ENCODE measurements around the gene RRBP1. TPM values are rescaled to one million over a fixed set of nuclear protein-coding genes. Genes with fewer than 3 reads are reported as not detected.

Gene RRBP1
- total and polyA plus RNA-seq, 12 donors: 23.5 to 71.3 (median 29.7) TPM

DNA sequence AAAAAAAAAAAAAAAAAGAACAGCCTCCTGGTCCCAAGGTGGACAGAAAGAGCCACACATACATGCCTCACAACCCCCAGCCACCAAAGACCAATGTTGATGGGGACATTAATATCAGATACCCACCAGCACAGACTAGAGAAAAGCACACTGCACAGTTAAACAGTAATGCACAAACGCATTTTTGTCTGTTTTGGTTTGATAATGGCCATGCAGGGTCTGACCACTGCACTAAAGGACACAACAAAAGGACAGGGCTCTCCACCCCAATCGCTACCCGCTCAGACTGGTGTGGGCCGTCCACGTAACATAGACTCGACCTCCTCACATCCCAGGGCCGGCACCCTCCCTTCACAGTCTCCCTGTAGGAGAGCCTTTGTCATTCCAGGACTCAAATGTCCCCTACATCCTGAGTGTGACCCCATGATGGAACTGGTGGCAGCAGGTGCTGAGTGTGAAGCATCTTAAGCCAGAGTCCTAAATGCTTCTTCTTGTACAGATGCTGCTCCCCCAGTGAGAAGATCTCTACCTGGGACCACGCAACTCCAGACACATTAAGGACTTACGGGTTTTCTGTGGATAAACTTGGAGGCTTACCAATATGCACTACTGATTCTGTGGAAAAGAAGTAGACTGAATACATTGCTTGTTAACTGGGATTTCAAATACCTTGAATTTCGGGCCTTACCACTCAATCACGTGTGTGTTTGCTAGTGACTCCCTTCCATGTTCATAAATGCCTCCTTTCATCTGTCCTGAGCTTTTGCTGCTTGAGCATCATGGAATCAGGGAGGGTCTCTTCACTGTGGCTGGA, 28.0 kb downstream of the RRBP1 start:
- intact Hi-C loops (cut with DNase I): no loop called here
- WGBS, 2 donors: 92 to 94% methylated on average over 11 of the region's 11 CpGs
- peaks cover 0 to 69% (median 12%) of the 10 kb centered on the region in 9 donors for H3K36me3 ChIP-seq
- TF ChIP-seq, protein P1, sequence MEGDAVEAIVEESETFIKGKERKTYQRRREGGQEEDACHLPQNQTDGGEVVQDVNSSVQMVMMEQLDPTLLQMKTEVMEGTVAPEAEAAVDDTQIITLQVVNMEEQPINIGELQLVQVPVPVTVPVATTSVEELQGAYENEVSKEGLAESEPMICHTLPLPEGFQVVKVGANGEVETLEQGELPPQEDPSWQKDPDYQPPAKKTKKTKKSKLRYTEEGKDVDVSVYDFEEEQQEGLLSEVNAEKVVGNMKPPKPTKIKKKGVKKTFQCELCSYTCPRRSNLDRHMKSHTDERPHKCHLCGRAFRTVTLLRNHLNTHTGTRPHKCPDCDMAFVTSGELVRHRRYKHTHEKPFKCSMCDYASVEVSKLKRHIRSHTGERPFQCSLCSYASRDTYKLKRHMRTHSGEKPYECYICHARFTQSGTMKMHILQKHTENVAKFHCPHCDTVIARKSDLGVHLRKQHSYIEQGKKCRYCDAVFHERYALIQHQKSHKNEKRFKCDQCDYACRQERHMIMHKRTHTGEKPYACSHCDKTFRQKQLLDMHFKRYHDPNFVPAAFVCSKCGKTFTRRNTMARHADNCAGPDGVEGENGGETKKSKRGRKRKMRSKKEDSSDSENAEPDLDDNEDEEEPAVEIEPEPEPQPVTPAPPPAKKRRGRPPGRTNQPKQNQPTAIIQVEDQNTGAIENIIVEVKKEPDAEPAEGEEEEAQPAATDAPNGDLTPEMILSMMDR (IDR thresholded peaks at IDR 0.05): no peak
- no peak overlapping the region for H3K4me3 ChIP-seq
- no peaks in the 10 kb centered on the region for H3K27me3 ChIP-seq
- peaks cover 0 to 8% (median 0%) of the 10 kb centered on the region in 11 donors for H3K9me3 ChIP-seq
- H3K4me1 ChIP-seq: peaks cover under 1 to 59% (median 38%) of the 10 kb centered on the region in 9 donors
- H3K27ac ChIP-seq: no peak overlapping the region
- ATAC-seq (no peak), DNase-seq (no peak)

DNA sequence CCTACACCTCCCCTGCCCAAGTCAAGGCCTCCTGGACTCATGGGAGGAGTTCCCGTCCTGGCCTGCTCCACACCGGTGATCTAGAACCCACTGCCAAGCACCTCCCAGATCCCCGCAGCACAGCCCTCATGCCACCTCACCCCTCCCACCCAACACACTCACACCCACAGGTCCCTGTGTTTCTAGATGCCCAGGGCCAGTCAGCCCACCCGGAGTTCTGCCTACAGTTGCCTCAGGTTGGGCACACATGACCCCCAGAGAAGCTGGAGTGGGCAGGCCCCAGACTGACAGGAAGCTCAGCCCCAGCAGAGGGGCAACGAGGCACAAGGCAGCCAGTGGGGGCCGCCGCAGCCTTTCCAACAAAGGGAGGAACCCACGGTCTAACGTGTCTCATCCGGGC, 29.6 kb downstream of the RRBP1 start:
- Histone ChIP-seq H3K36me3 (peaks cover 0 to 56% (median 3%) of the 10 kb centered on the region in 9 donors), H3K4me3 (no peak overlapping the region), H3K27ac (no peak overlapping the region), H3K9me3 (no peaks in the 10 kb centered on the region), H3K27me3 (no peaks in the 10 kb centered on the region), H3K4me1 (peaks cover 3 to 75% (median 55%) of the 10 kb centered on the region in 9 donors)
- intact Hi-C loops (cut with DNase I): no loop called here
- 84 to 86% methylated on average over 10 of the region's 10 CpGs for WGBS, 2 donors
- ATAC-seq (no peak), DNase-seq (no peak)
- TF ChIP-seq, protein P1 (IDR thresholded peaks at IDR 0.05): no peak

DNA sequence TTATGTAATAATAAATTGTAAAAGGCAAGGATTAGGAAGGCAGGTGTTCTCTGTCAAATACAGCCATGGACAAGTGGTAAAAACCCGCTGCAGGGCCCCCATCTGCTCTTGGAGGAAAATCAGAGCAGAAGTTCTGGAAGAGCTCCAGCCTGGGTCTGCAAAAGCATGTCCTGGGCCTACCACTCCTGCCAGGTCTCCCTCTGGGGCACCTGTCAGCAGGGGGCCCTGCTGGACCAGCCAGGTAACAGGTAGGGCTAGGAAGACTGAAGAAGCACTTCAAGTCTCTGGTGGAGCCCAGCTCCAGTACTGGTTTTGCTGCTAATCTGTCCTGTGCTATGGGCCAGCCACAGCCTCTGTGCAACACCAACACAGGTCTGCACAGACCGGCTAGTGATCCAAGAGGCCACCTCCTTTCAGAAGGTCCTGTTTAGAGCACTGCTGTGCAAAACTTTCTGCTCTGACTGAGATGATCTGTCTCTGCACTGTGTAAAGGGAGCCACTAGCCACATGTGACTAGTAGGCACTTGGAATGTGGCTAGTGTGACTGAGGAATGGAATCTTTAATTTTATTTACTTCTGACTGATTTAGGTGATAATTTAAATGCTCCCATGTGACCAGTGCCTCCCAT, 30.2 kb downstream of the RRBP1 start:
- DNase-seq (no peak), ATAC-seq (no peak)
- no peak overlapping the region for H3K4me3 ChIP-seq
- intact Hi-C loops (cut with DNase I): no loop called here
- no peaks in the 10 kb centered on the region for H3K27me3 ChIP-seq
- peaks cover 9 to 75% (median 60%) of the 10 kb centered on the region in 9 donors for H3K4me1 ChIP-seq
- WGBS, 2 donors: 84% methylated on average over 2 of the region's 2 CpGs
- peaks cover 0 to 51% (median 3%) of the 10 kb centered on the region in 9 donors for H3K36me3 ChIP-seq
- H3K9me3 ChIP-seq: no peaks in the 10 kb centered on the region
- H3K27ac ChIP-seq: no peak overlapping the region
- TF ChIP-seq, protein P1 (IDR thresholded peaks at IDR 0.05): no peak

DNA sequence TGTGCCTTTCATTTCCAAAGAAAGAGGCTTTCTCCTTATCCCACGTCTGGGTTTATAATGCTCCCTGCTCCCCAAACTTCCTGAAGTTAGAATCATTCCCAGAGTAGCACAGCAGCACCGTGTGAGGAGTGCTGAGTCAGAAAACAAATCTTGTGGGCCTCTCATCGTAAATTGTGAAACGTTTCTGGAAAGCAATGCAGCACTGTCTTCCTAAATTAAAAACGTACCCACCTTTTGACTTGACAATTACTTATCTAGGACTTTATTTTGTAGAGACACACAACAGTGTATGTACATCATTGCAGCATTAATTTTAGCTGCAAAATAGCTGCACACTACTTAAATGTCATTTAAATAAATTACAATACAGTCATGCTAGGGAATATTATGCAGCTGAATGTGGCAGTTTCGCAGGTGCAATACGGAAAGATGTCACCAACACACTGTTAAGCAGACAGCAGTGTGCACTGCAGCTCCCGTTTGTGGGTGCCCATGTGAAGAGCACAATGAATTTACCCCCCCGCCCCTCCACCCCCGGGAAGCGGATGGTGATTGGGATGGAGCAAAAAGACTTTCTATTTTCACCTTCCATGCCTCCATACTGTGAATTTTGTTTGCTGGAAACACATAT, 30.8 kb downstream of the RRBP1 start:
- 63 to 73% methylated on average over 11 of the region's 11 CpGs for WGBS, 2 donors
- no peak for ATAC-seq

More for the DNA sequence above, 30.8 kb downstream of the RRBP1 start:
- Histone ChIP-seq H3K27ac (peak overlapping the region in 1 of 10 donors; percentile 15), H3K4me3 (no peak overlapping the region), H3K4me1 (peaks cover 10 to 80% (median 66%) of the 10 kb centered on the region in 9 donors), H3K27me3 (no peaks in the 10 kb centered on the region), H3K9me3 (no peaks in the 10 kb centered on the region), H3K36me3 (peaks cover 0 to 47% (median 3%) of the 10 kb centered on the region in 9 donors)
- intact Hi-C loops (cut with DNase I): no loop called here
- DNase-seq: no peak
- TF ChIP-seq, protein P1 (IDR thresholded peaks at IDR 0.05): no peak
